Mucosa of stomach (tissue), 1 donor: ENCODE measurements around the gene CNOT6.

Source experiments
- H3K27me3 ChIP-seq: one replicate; pipeline ENCODE4 v1.7.0; 2013; ENCODE audit warnings: mild to moderate bottlenecking, low read length; ENCODE audit not compliant: control insufficient read depth, insufficient read depth
- H3K36me3 ChIP-seq: one replicate; pipeline ENCODE4 v1.7.0; 2013; ENCODE audit warnings: low read length; ENCODE audit not compliant: control insufficient read depth, insufficient read depth
- H3K4me1 ChIP-seq: one replicate; pipeline ENCODE4 v1.7.0; 2013; ENCODE audit warnings: mild to moderate bottlenecking, low read length; ENCODE audit not compliant: control insufficient read depth, insufficient read depth
- H3K4me3 ChIP-seq: one replicate; pipeline ENCODE4 v1.7.0; 2013; ENCODE audit warnings: low read length
- H3K9ac ChIP-seq: one replicate; pipeline ENCODE4 v1.7.0; 2013; ENCODE audit warnings: mild to moderate bottlenecking, low read length, moderate library complexity
- H3K9me3 ChIP-seq: one replicate; pipeline ENCODE4 v1.7.0; 2013; ENCODE audit warnings: mild to moderate bottlenecking, low read length, moderate library complexity; ENCODE audit not compliant: control insufficient read depth
- donor health status: Pancreatic carcinoma.

Gene CNOT6

GRCh38 chr5:180555168-180555921, 61.2 kb downstream of the CNOT6 start:
- no peaks in the 10 kb centered on the region for H3K36me3 ChIP-seq
- no peaks in the 10 kb centered on the region for H3K27me3 ChIP-seq
- no peak overlapping the region for H3K9ac ChIP-seq

GRCh38 chr5:180557217-180557809, 63.1 kb downstream of the CNOT6 start:
- no peaks in the 10 kb centered on the region for H3K9me3 ChIP-seq
- no peak overlapping the region for H3K9ac ChIP-seq
- H3K4me3 ChIP-seq, result no peak overlapping the region
- no peaks in the 10 kb centered on the region for H3K27me3 ChIP-seq
- H3K4me1 ChIP-seq, result no peaks in the 10 kb centered on the region
- no peaks in the 10 kb centered on the region for H3K36me3 ChIP-seq

More at GRCh38 chr5:180555168-180555921, 61.2 kb downstream of the CNOT6 start:
- Histone ChIP-seq H3K9me3 (no peaks in the 10 kb centered on the region), H3K4me1 (no peaks in the 10 kb centered on the region), H3K4me3 (no peak overlapping the region)

GRCh38 chr5:180558232-180558631, 64.1 kb downstream of the CNOT6 start:
- H3K27me3 ChIP-seq, result no peaks in the 10 kb centered on the region
- H3K4me3 ChIP-seq, result no peak overlapping the region
- no peaks in the 10 kb centered on the region for H3K9me3 ChIP-seq
- H3K4me1 ChIP-seq, result no peaks in the 10 kb centered on the region
- H3K36me3 ChIP-seq, result no peaks in the 10 kb centered on the region
- H3K9ac ChIP-seq, result no peak overlapping the region

- H3K36me3 ChIP-seq, result no peaks in the 10 kb centered on the region
- no peaks in the 10 kb centered on the region for H3K9me3 ChIP-seq
Measured at GRCh38 chr5:180563994-180564393, 69.8 kb downstream of the CNOT6 start.

GRCh38 chr5:180568914-180569313, 74.7 kb downstream of the CNOT6 start:
- Histone ChIP-seq H3K36me3 (no peaks in the 10 kb centered on the region), H3K9ac (no peak overlapping the region), H3K4me1 (no peaks in the 10 kb centered on the region)

More at GRCh38 chr5:180563994-180564393, 69.8 kb downstream of the CNOT6 start:
- Histone ChIP-seq H3K4me1 (no peaks in the 10 kb centered on the region), H3K27me3 (no peaks in the 10 kb centered on the region), H3K4me3 (no peak overlapping the region), H3K9ac (no peak overlapping the region)

GRCh38 chr5:180575571-180575970, 81.4 kb downstream of the CNOT6 start:
- Histone ChIP-seq H3K4me1 (no peaks in the 10 kb centered on the region), H3K27me3 (no peaks in the 10 kb centered on the region), H3K36me3 (no peaks in the 10 kb centered on the region), H3K9me3 (no peaks in the 10 kb centered on the region), H3K4me3 (no peak overlapping the region), H3K9ac (no peak overlapping the region)

More at GRCh38 chr5:180568914-180569313, 74.7 kb downstream of the CNOT6 start:
- H3K9me3 ChIP-seq, result no peaks in the 10 kb centered on the region
- H3K27me3 ChIP-seq, result no peaks in the 10 kb centered on the region
- no peak overlapping the region for H3K4me3 ChIP-seq

GRCh38 chr5:180580681-180581080, 86.5 kb downstream of the CNOT6 start:
- Histone ChIP-seq H3K36me3 (no peaks in the 10 kb centered on the region), H3K4me1 (no peaks in the 10 kb centered on the region), H3K27me3 (no peaks in the 10 kb centered on the region), H3K9ac (no peak overlapping the region), H3K9me3 (no peaks in the 10 kb centered on the region), H3K4me3 (no peak overlapping the region)

GRCh38 chr5:180583738-180584137, 89.6 kb downstream of the CNOT6 start:
- Histone ChIP-seq H3K4me3 (no peak overlapping the region), H3K4me1 (no peaks in the 10 kb centered on the region), H3K9me3 (no peaks in the 10 kb centered on the region), H3K36me3 (no peaks in the 10 kb centered on the region), H3K9ac (no peak overlapping the region), H3K27me3 (peaks cover 9% of the 10 kb centered on the region)

- peaks cover 34% of the 10 kb centered on the region for H3K27me3 ChIP-seq
- H3K9ac ChIP-seq, result no peak overlapping the region
- H3K4me1 ChIP-seq, result peaks cover 3% of the 10 kb centered on the region
- H3K9me3 ChIP-seq, result no peaks in the 10 kb centered on the region
- no peaks in the 10 kb centered on the region for H3K36me3 ChIP-seq
- no peak overlapping the region for H3K4me3 ChIP-seq
Measured at GRCh38 chr5:180586204-180586603, 92.0 kb downstream of the CNOT6 start.

GRCh38 chr5:180586870-180587269, 92.7 kb downstream of the CNOT6 start:
- Histone ChIP-seq H3K36me3 (no peaks in the 10 kb centered on the region), H3K4me3 (no peak overlapping the region), H3K4me1 (peaks cover 3% of the 10 kb centered on the region), H3K9me3 (no peaks in the 10 kb centered on the region), H3K9ac (no peak overlapping the region), H3K27me3 (peaks cover 41% of the 10 kb centered on the region)

GRCh38 chr5:180589771-180590542, 95.8 kb downstream of the CNOT6 start:
- Histone ChIP-seq H3K4me1 (peaks cover 3% of the 10 kb centered on the region), H3K4me3 (no peak overlapping the region), H3K9ac (no peak overlapping the region), H3K27me3 (peaks cover 47% of the 10 kb centered on the region), H3K36me3 (no peaks in the 10 kb centered on the region), H3K9me3 (no peaks in the 10 kb centered on the region)
